Activated CD4-positive, alpha-beta memory T cell treated with anti-CD3 and anti-CD28 coated beads, Interleukin-2, amount 10 ng/mL, durations not matched to agents 7 days and 5 days (primary cell): ENCODE results near the gene MPP2. TPM values are rescaled to one million over a fixed set of nuclear protein-coding genes. Genes with fewer than 3 reads are reported as not detected.

Experiments used
- CTCF ChIA-PET: fragments of 350-600 bp; sonication (Branson Sonifier 250); formaldehyde crosslinking; loops from one replicate; lab custom pipeline; 2021; ENCODE audit warnings: antibody characterized with exemption, inconsistent platforms; lab: Charles Lee
- POLR2A ChIA-PET: fragments of 350-600 bp; sonication (Branson Sonifier 250); formaldehyde crosslinking; loops from one replicate; lab custom pipeline; 2021; ENCODE audit warnings: antibody characterized with exemption; lab: Charles Lee
- DNase-seq: peaks from one replicate; pipeline ENCODE4 v3.0.0-alpha.2; 2020
- H3K27ac Mint-ChIP-seq: one replicate; pipeline ENCODE4 v1.8.0; 2021; ENCODE audit warnings: mild to moderate bottlenecking, mixed read lengths
- H3K27me3 Mint-ChIP-seq: one replicate; pipeline ENCODE4 v1.8.0; 2021; ENCODE audit warnings: mixed read lengths
- H3K36me3 Mint-ChIP-seq: one replicate; pipeline ENCODE4 v1.8.0; 2021; ENCODE audit warnings: low read depth, mixed read lengths
- H3K4me1 Mint-ChIP-seq: one replicate; pipeline ENCODE4 v1.8.0; 2021; ENCODE audit warnings: mixed read lengths
- H3K4me3 Mint-ChIP-seq: one replicate; pipeline ENCODE4 v1.8.0; 2021; ENCODE audit warnings: mild to moderate bottlenecking, mixed read lengths
- H3K9me3 Mint-ChIP-seq: one replicate; pipeline ENCODE4 v1.8.0; 2021; ENCODE audit warnings: mixed read lengths
- total RNA-seq, 2 experiments: library from RNA; stranded (reverse); gene quantifications; one replicate each; pipeline ENCODE4 v1.2.3, GENCODE V29; 2021

MPP2 gene
- total RNA-seq, 2 experiments from 2014 or later = 0.48 to 0.65 TPM

DNA sequence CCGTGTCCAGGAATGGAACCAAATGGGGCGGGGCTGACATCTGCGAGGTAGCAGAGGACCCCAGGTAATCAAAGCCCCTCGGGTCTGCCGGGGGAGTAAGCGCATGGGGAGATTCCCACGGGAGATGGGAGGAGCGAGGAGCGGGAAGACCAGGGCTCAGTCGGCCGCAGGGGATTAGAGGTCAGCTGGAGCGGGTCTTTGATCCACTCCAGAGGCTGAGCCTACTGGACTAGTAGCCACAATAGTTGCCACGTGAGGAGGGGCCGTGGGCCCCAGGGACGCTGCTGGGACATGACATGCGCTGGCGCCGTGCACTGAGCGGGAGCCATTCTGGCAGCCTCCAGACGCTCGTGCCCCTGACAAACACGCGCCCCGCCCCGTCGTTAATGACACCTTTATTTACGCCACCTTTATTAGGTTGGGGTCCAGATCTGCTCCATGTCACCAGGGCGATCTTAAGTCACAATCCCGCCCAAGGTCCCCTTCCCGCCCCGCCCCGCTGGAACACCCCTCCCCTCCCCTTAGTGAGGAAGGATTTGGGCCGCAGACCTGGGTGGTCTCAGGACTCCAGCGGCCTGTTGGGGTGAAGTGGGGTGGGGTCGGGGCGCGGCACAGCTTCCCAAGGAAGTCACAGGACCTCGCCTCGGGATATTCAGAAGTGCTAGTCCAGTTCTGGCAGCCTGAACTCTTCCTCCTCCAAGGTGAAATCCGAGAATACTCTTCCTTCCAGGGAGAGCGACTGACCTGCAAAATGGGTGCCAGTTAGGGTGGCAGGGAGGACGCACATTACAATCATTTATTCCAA lies 19.9 kb upstream of the MPP2 start:
- Mint-ChIP-seq H3K27me3 (no peaks in the 10 kb centered on the region), H3K4me1 (peaks cover 36% of the 10 kb centered on the region), H3K27ac (peak overlapping the region; percentile 63), H3K9me3 (no peaks in the 10 kb centered on the region), H3K4me3 (peak overlapping the region; percentile 48), H3K36me3 (no peaks in the 10 kb centered on the region)
- POLR2A ChIA-PET = interaction anchor here (1.3 kb wide), 1 partner anchor 13 kb away, joined by 3 read pairs; no protein-coding TSS in a partner anchor
- DNase-seq = no peak
- CTCF ChIA-PET = interaction anchor here (1.5 to 2.0 kb wide), 2 partner anchors 10 to 16 kb away, joined by 4 to 17 read pairs; partner anchors contain the start of gene PPY

GRCh38 chr17:43924558-43924957 lies 17.2 kb upstream of the MPP2 start:
- Mint-ChIP-seq H3K27ac (no peak overlapping the region), H3K36me3 (no peaks in the 10 kb centered on the region), H3K9me3 (no peaks in the 10 kb centered on the region), H3K4me3 (no peak overlapping the region), H3K4me1 (peaks cover 33% of the 10 kb centered on the region), H3K27me3 (no peaks in the 10 kb centered on the region)
- ChIA-PET CTCF (interaction anchor here (1.0 to 4.1 kb wide), 5 partner anchors 13 to 47 kb away, joined by 3 to 16 read pairs (median 4); no protein-coding TSS in a partner anchor), POLR2A (no interaction called here)
- DNase-seq = no peak

DNA sequence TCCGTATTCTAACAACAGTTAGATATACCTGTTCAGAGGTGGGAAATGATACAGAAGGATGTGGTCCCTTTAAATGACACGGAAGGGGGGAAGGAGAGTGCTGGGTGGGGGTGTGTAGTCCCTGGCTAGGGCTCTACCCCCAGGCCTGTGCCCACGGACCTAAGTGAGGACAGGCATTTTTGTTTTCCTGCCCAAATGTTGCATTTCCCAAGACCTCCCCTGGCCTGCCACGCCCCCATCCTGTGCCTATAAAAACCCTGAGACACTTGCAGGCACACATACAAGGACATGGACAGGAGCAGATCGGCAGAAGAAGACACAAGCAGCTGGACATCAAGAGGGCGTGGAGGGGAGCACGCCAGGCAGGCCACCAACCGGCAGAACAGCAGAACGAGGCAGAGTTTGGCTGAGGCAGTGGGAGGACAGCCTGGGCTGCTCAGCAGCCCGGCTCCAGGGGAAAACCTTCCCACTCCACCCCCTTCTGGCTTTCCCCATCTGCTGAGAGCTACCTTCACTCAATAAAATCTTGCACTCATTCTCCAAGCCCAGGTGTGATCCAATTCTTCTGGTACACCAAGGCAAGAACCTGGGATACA lies 13.3 kb upstream of the MPP2 start:
- POLR2A ChIA-PET = no interaction called here
- DNase-seq = no peak

DNA sequence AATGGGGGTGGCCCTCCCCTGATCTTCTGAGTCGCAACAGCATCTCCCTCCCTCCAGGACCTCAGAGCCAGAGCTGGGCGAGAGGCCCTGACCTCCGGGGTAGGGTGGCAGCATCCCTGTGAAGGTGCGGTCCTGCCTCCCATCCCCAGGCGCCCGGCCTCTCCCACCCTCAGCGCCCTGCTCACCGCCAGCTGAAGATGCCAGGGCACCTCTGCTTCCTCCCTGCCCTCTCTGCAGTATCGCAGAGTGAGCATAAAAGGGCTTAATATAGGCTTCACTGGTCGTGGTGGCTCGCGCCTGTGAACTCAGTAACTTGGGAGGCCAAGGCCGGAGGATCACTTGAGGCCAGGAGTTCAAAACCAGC lies 10.7 kb upstream of the MPP2 start:
- DNase-seq = no peak
- Mint-ChIP-seq H3K36me3 (no peaks in the 10 kb centered on the region), H3K4me3 (peak overlapping the region; percentile 71), H3K9me3 (no peaks in the 10 kb centered on the region), H3K27ac (peak overlapping the region; percentile 67), H3K4me1 (peaks cover 21% of the 10 kb centered on the region), H3K27me3 (no peaks in the 10 kb centered on the region)
- ChIA-PET CTCF (interaction anchor here (0.9 to 3.2 kb wide), 6 partner anchors 8 to 124 kb away, joined by 3 to 8 read pairs (median 4); no protein-coding TSS in a partner anchor), POLR2A (no interaction called here)

More for the DNA sequence above, 13.3 kb upstream of the MPP2 start:
- CTCF ChIA-PET = interaction anchor here (1.3 kb wide), 1 partner anchor 121 kb away, joined by 3 read pairs; no protein-coding TSS in a partner anchor
- Mint-ChIP-seq H3K9me3 (no peaks in the 10 kb centered on the region), H3K4me1 (peaks cover 33% of the 10 kb centered on the region), H3K36me3 (no peaks in the 10 kb centered on the region), H3K27ac (no peak overlapping the region), H3K27me3 (no peaks in the 10 kb centered on the region), H3K4me3 (no peak overlapping the region)

DNA sequence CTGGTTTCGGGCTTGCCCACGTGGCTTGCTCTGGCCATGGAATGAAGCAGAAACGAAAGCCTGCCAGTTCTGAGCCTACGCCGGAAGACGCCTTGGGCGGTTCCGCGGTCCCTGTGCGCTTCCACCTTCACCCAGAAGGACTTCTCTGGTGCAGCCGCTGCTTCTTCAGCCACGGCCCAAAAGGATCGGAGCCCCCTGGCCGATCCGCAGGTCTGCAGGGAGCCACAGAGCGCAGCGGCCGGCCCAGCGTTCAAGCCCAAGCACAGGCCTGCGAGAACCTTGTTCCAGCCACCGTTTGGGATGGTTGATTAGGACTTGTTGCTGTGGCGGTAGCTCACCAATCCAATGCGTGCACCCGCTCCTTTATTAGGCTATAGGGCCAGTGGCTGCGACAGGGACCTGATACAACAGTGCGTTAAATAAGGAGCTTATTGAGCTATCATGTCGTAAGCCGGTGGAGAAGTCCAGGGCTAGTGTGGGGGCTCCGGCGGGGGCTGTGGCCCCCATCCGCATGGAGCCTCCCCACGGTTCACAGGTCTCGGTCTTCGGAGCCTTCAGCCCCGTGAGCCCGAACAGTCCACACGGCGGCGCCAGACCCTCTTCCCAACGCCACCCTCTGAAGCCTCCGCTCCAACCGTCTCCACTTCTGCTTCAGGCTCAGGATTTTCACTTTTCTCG lies 10.2 kb upstream of the MPP2 start:
- CTCF ChIA-PET = interaction anchor here (0.9 to 3.2 kb wide), 7 partner anchors 9 to 125 kb away, joined by 3 to 8 read pairs (median 4); no protein-coding TSS in a partner anchor
- Mint-ChIP-seq H3K4me1 (peaks cover 21% of the 10 kb centered on the region), H3K9me3 (no peaks in the 10 kb centered on the region), H3K27me3 (no peaks in the 10 kb centered on the region), H3K36me3 (no peaks in the 10 kb centered on the region), H3K27ac (peak overlapping the region; percentile 67), H3K4me3 (peak overlapping the region; percentile 71)
- DNase-seq = peak; percentile 66
- POLR2A ChIA-PET = no interaction called here

- Mint-ChIP-seq H3K9me3 (no peaks in the 10 kb centered on the region), H3K4me3 (peak overlapping the region; percentile 71), H3K4me1 (peaks cover 21% of the 10 kb centered on the region), H3K36me3 (no peaks in the 10 kb centered on the region), H3K27me3 (no peaks in the 10 kb centered on the region), H3K27ac (peak overlapping the region; percentile 67)
- ChIA-PET CTCF (interaction anchor here (0.9 to 3.2 kb wide), 7 partner anchors 8 to 125 kb away, joined by 3 to 8 read pairs (median 4); no protein-coding TSS in a partner anchor), POLR2A (no interaction called here)
- no peak for DNase-seq
Observed at GRCh38 chr17:43917016-43917347, 9.6 kb upstream of the MPP2 start.

- DNase-seq = no peak
- H3K27ac Mint-ChIP-seq = no peak overlapping the region
- H3K27me3 Mint-ChIP-seq = no peaks in the 10 kb centered on the region
- H3K36me3 Mint-ChIP-seq = no peaks in the 10 kb centered on the region
- peaks cover 21% of the 10 kb centered on the region for H3K4me1 Mint-ChIP-seq
- ChIA-PET POLR2A (no interaction called here), CTCF (interaction anchor here (1.0 to 3.2 kb wide), 3 partner anchors 9 to 28 kb away, joined by 3 to 8 read pairs (median 5); no protein-coding TSS in a partner anchor)
- H3K9me3 Mint-ChIP-seq = no peaks in the 10 kb centered on the region
- peak overlapping the region; percentile 4 for H3K4me3 Mint-ChIP-seq
Observed at GRCh38 chr17:43916385-43916784, 9.0 kb upstream of the MPP2 start.

GRCh38 chr17:43915559-43915958 lies 8.2 kb upstream of the MPP2 start:
- peaks cover 21% of the 10 kb centered on the region for H3K4me1 Mint-ChIP-seq
- H3K9me3 Mint-ChIP-seq = no peaks in the 10 kb centered on the region
- H3K36me3 Mint-ChIP-seq = no peaks in the 10 kb centered on the region
- CTCF ChIA-PET = interaction anchor here (1.6 to 2.0 kb wide), 4 partner anchors 12 to 36 kb away, joined by 4 to 9 read pairs (median 6); no protein-coding TSS in a partner anchor
- POLR2A ChIA-PET = no interaction called here
- DNase-seq = no peak
- no peaks in the 10 kb centered on the region for H3K27me3 Mint-ChIP-seq
- no peak overlapping the region for H3K4me3 Mint-ChIP-seq
- no peak overlapping the region for H3K27ac Mint-ChIP-seq

DNA sequence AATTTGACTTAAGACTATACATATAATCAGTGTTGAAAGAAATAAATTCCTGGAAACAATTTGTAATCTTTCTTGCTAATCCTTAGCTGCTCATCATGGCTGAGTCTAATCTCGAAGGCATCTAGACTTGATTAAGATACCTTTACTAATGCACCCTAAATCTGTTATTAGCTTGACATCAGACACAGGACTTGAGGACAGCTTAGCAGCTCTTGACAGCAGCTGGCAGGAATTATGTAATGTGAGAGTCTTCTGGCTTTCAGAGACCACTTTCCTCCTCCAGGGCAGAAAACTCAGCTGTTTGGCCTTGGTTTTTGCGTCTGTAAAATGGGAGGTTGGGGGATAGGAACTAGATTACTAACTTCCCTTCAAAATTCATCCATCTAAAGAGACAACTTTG lies 7.1 kb upstream of the MPP2 start:
- peaks cover 21% of the 10 kb centered on the region for H3K4me1 Mint-ChIP-seq
- no peak for DNase-seq
- peaks cover 6% of the 10 kb centered on the region for H3K27me3 Mint-ChIP-seq
- no peak overlapping the region for H3K27ac Mint-ChIP-seq
- CTCF ChIA-PET = interaction anchor here (0.6 to 2.0 kb wide), 7 partner anchors 11 to 92 kb away, joined by 3 to 9 read pairs (median 4); no protein-coding TSS in a partner anchor
- H3K9me3 Mint-ChIP-seq = no peaks in the 10 kb centered on the region
- H3K4me3 Mint-ChIP-seq = no peak overlapping the region
- no peaks in the 10 kb centered on the region for H3K36me3 Mint-ChIP-seq
- POLR2A ChIA-PET = interaction anchor here (1.1 kb wide), 1 partner anchor 12 kb away, joined by 3 read pairs; no protein-coding TSS in a partner anchor

DNA sequence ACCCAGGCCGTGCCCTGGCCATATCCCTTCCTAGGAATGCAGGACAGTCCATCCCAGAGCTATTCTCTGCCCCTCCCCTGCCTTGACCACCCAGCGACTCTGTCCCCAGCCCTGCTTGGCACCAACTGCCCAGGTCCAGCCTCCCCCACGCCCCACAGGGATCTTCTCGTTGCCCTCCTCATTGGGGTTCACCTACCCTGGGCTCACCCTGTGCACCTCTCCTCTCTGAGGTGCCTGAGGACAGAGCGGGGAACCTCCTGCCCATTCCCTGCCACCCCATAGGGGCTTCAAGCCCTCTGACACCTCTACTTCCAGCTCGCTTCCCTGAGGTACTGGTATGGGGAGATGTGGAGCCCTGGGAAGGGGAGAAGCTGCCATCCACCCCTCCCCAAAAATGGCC lies 6.2 kb upstream of the MPP2 start:
- Mint-ChIP-seq H3K27ac (no peak overlapping the region), H3K9me3 (no peaks in the 10 kb centered on the region), H3K4me3 (no peak overlapping the region), H3K27me3 (peaks cover 12% of the 10 kb centered on the region), H3K4me1 (peaks cover 18% of the 10 kb centered on the region), H3K36me3 (no peaks in the 10 kb centered on the region)
- DNase-seq = no peak
- ChIA-PET POLR2A (no interaction called here), CTCF (interaction anchor here (0.7 to 2.0 kb wide), 3 partner anchors 26 to 91 kb away, joined by 3 to 9 read pairs (median 5); no protein-coding TSS in a partner anchor)

DNA sequence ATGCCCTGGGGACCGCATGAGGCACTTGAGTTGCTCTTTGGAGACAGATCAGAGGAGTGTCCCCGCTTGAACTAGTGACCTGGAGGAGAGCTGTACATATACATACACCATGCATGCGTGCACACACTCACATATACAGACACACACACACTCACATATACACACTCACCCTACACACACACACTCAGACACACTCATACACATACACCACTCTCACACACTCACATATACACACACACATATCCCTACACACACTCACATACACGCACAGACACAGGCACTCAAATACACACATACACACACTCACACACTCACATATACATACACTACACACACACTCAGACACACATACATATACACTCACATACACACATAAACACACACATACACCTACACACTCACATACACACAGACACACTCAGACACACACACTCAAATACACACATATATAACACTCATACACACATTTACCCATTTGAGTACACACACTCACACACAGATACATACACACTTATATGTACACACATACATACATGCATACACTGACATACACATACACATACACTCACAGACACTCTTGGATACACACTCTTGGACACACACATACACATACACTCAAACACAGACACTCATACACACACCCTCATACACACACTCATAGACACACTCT lies 5.4 kb upstream of the MPP2 start:
- H3K27ac Mint-ChIP-seq = no peak overlapping the region
- peaks cover 20% of the 10 kb centered on the region for H3K27me3 Mint-ChIP-seq
- no peaks in the 10 kb centered on the region for H3K9me3 Mint-ChIP-seq
- ChIA-PET POLR2A (no interaction called here), CTCF (interaction anchor here (1.5 kb wide), 1 partner anchor 83 kb away, joined by 3 read pairs; no protein-coding TSS in a partner anchor)
- peaks cover 17% of the 10 kb centered on the region for H3K4me1 Mint-ChIP-seq
- H3K36me3 Mint-ChIP-seq = no peaks in the 10 kb centered on the region
- H3K4me3 Mint-ChIP-seq = no peak overlapping the region
- DNase-seq = no peak

DNA sequence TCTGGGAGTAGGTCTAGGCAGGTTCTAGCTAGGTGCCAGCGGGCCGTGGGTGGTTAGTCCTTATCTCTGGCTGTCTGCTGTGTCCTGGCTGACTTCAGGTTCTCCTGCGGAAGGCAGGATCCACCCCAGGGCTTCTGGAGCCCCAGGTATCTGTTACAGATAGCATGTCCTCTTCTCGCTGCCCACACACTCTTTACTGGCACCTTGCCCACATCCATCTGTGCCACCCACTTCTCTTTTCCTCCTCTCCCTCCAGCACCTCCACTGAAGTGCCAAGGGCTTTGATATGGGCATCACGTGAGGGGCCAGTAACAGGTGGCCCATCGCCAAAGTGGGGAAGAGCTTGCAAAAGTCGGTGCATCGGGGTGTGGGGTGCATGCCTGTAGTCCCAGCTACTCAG lies 4.6 kb upstream of the MPP2 start:
- CTCF ChIA-PET = interaction anchor here (1.5 kb wide), 1 partner anchor 84 kb away, joined by 3 read pairs; no protein-coding TSS in a partner anchor
- Mint-ChIP-seq H3K9me3 (no peaks in the 10 kb centered on the region), H3K27me3 (peaks cover 27% of the 10 kb centered on the region), H3K4me3 (no peak overlapping the region), H3K27ac (no peak overlapping the region), H3K36me3 (no peaks in the 10 kb centered on the region), H3K4me1 (peaks cover 10% of the 10 kb centered on the region)
- DNase-seq = no peak
- POLR2A ChIA-PET = no interaction called here
